KOPT-K1 (cell line): ENCODE measurements around the gene EID2B.

Experiments
- H3K27ac ChIP-seq: fragments of 200-600 bp; sonication (generic); 2 replicates; pipeline ENCODE4 v1.5.1; 2016; ENCODE audit warnings: antibody characterized with exemption, mild to moderate bottlenecking, low read depth, low read length; ENCODE audit not compliant: poor library complexity, severe bottlenecking
- H3K36me3 ChIP-seq: fragments of 200-600 bp; sonication (generic); 2 replicates; pipeline ENCODE4 v1.5.1; 2017; ENCODE audit warnings: antibody characterized with exemption, mild to moderate bottlenecking, low read length, moderate library complexity; ENCODE audit not compliant: insufficient read depth
- H3K9me3 ChIP-seq: fragments of 200-600 bp; sonication (generic); 2 replicates; pipeline ENCODE4 v1.5.1; 2017; ENCODE audit warnings: antibody characterized with exemption, low read length, mild to moderate bottlenecking; ENCODE audit not compliant: insufficient read depth, poor library complexity, severe bottlenecking

The EID2B gene

GRCh38 chr19:39543477-39543857 is 10.8 kb upstream of the EID2B start:
- H3K36me3 ChIP-seq = no peaks in the 10 kb centered on the region
- H3K9me3 ChIP-seq = no peaks in the 10 kb centered on the region
- H3K27ac ChIP-seq = no peak overlapping the region

GRCh38 chr19:39542206-39542605 is 9.6 kb upstream of the EID2B start:
- Histone ChIP-seq H3K9me3 (no peaks in the 10 kb centered on the region), H3K36me3 (no peaks in the 10 kb centered on the region), H3K27ac (no peak overlapping the region)

GRCh38 chr19:39540333-39540673 is 7.7 kb upstream of the EID2B start:
- Histone ChIP-seq H3K36me3 (no peaks in the 10 kb centered on the region; the same call in 1 of the 2 replicates), H3K9me3 (no peaks in the 10 kb centered on the region), H3K27ac (peak overlapping the region; percentile 89)

GRCh38 chr19:39539518-39540332 is 7.1 kb upstream of the EID2B start, which contains the start of gene EID2:
TSS of gene EID2 (minus strand) at chr19:39540161. CDS start at chr19:39540079, 82 bp downstream.
- Histone ChIP-seq H3K27ac (peak within 1 kb of the TSS; percentile 89), H3K9me3 (no peaks in the 10 kb centered on the region), H3K36me3 (no peaks in the 10 kb centered on the region; the same call in 1 of the 2 replicates)

- Histone ChIP-seq H3K36me3 (no peaks in the 10 kb centered on the region; the same call in 1 of the 2 replicates), H3K27ac (peak overlapping the region; percentile 89), H3K9me3 (no peaks in the 10 kb centered on the region)
Observed at GRCh38 chr19:39539165-39539517, 6.5 kb upstream of the EID2B start.

- no peak overlapping the region for H3K27ac ChIP-seq
- H3K9me3 ChIP-seq = no peaks in the 10 kb centered on the region
- peaks cover 8% of the 10 kb centered on the region for H3K36me3 ChIP-seq
Observed at GRCh38 chr19:39533791-39534190, 1.1 kb upstream of the EID2B start.

- peaks cover 8% of the 10 kb centered on the region for H3K36me3 ChIP-seq
- no peaks in the 10 kb centered on the region for H3K9me3 ChIP-seq
- H3K27ac ChIP-seq = peak overlapping the region; percentile 82
Observed at GRCh38 chr19:39533003-39533512, 406 bp upstream of the EID2B start.

GRCh38 chr19:39531834-39532232 is 819 bp downstream of the EID2B start:
- H3K36me3 ChIP-seq = peaks cover 8% of the 10 kb centered on the region
- no peaks in the 10 kb centered on the region for H3K9me3 ChIP-seq
- H3K27ac ChIP-seq = peak overlapping the region; percentile 82

GRCh38 chr19:39525205-39525604 is 7.4 kb downstream of the EID2B start:
- peaks cover 8% of the 10 kb centered on the region; the same call in 1 of the 2 replicates for H3K36me3 ChIP-seq
- H3K9me3 ChIP-seq = no peaks in the 10 kb centered on the region
- no peak overlapping the region for H3K27ac ChIP-seq

- H3K36me3 ChIP-seq = 0 out of 2 replicates have a peak, but pooled peaks cover 2% of the 10 kb centered on the region
- H3K27ac ChIP-seq = no peak overlapping the region
- no peaks in the 10 kb centered on the region for H3K9me3 ChIP-seq
Observed at GRCh38 chr19:39524495-39524894, 8.2 kb downstream of the EID2B start.

GRCh38 chr19:39520541-39521484 is 11.8 kb downstream of the EID2B start:
- Histone ChIP-seq H3K36me3 (no peaks in the 10 kb centered on the region), H3K9me3 (no peaks in the 10 kb centered on the region), H3K27ac (no peak overlapping the region)

- no peaks in the 10 kb centered on the region for H3K36me3 ChIP-seq
- no peaks in the 10 kb centered on the region for H3K9me3 ChIP-seq
- H3K27ac ChIP-seq = no peak overlapping the region
Observed at GRCh38 chr19:39518975-39519374, 13.7 kb downstream of the EID2B start.

GRCh38 chr19:39518458-39518857 is 14.2 kb downstream of the EID2B start:
- no peaks in the 10 kb centered on the region for H3K36me3 ChIP-seq
- H3K9me3 ChIP-seq = no peaks in the 10 kb centered on the region
- H3K27ac ChIP-seq = no peak overlapping the region

- H3K36me3 ChIP-seq = no peaks in the 10 kb centered on the region
- no peak overlapping the region for H3K27ac ChIP-seq
- no peaks in the 10 kb centered on the region for H3K9me3 ChIP-seq
Observed at GRCh38 chr19:39517432-39517831, 15.2 kb downstream of the EID2B start.

GRCh38 chr19:39516270-39516669 is 16.4 kb downstream of the EID2B start:
- H3K36me3 ChIP-seq = no peaks in the 10 kb centered on the region
- H3K27ac ChIP-seq = no peak overlapping the region

More at GRCh38 chr19:39516270-39516669, 16.4 kb downstream of the EID2B start:
- no peaks in the 10 kb centered on the region for H3K9me3 ChIP-seq
